GM10266 (cell line): ENCODE results near the gene NDST1.
A peak's percentile ranks its signal among the peaks of the same experiment; 100 is the strongest.

Experiments used
- DNase-seq: peaks from one replicate; pipeline ENCODE4 v3.0.0; 2012; ENCODE audit errors: extremely low spot score
- CTCF ChIP-seq: IDR thresholded peaks from 2 replicates; pipeline ENCODE4 v1.5.1; 2012; ENCODE audit warnings: mild to moderate bottlenecking, low read depth; ENCODE audit not compliant: control insufficient read depth, insufficient read depth; ENCODE audit errors: missing control alignments

Gene NDST1

GRCh38 chr5:150556106-150556505 is 48.2 kb downstream of the NDST1 start:
- no peak for TF ChIP-seq CTCF

GRCh38 chr5:150556859-150557508 is 49.1 kb downstream of the NDST1 start:
- DNase-seq: no peak
- TF ChIP-seq CTCF: no peak

More at GRCh38 chr5:150556106-150556505, 48.2 kb downstream of the NDST1 start:
- DNase-seq: no peak

- TF ChIP-seq CTCF: no peak
- no peak for DNase-seq
Observed at GRCh38 chr5:150557509-150557872, 49.6 kb downstream of the NDST1 start.

GRCh38 chr5:150558088-150558621 is 50.2 kb downstream of the NDST1 start:
- no peak for TF ChIP-seq CTCF

GRCh38 chr5:150559088-150559487 is 51.2 kb downstream of the NDST1 start:
- no peak for DNase-seq
- no peak for TF ChIP-seq CTCF

More at GRCh38 chr5:150558088-150558621, 50.2 kb downstream of the NDST1 start:
- DNase-seq: no peak

- no peak for TF ChIP-seq CTCF
- no peak for DNase-seq
Observed at GRCh38 chr5:150559701-150560100, 51.8 kb downstream of the NDST1 start.

- peak; percentile 81 for TF ChIP-seq CTCF
- peak; percentile 80 for DNase-seq
Observed at GRCh38 chr5:150560401-150561191, 52.7 kb downstream of the NDST1 start.
